H1 (cell line): ENCODE measurements around the gene RSPO3. TPM values are rescaled to one million over a fixed set of nuclear protein-coding genes. Genes with fewer than 3 reads are reported as not detected.

Experiments used
- CTCF ChIA-PET: fragments of 300-600 bp; sonication (Branson Sonifier 250); formaldehyde crosslinking; loops from one replicate; lab custom pipeline; 2021; ENCODE audit not compliant: partially characterized antibody; lab: Charles Lee
- POLR2A ChIA-PET: fragments of 300-600 bp; sonication (Branson Sonifier 250); formaldehyde crosslinking; loops from one replicate; lab custom pipeline; 2021; ENCODE audit warnings: inconsistent platforms; ENCODE audit not compliant: partially characterized antibody; lab: Charles Lee
- DNase-seq, 2 experiments: peaks; one replicate each; pipeline versions ENCODE4 v3.0.0 to v3.0.0-alpha.2; 2010 to 2022; ENCODE audit warnings: low spot score in 2 of 2, low read depth in 1 of 2, mixed read lengths in 1 of 2
- FAIRE-seq: peaks from 2 replicates; lab custom pipeline; 2011; peaks lifted over from hg19 to GRCh38; lab: Jason Lieb, UNC
- H2AFZ ChIP-seq: 2 replicates; pipeline ENCODE4 v1.8.1; 2012; ENCODE audit warnings: low read length, inconsistent platforms
- H2AK5ac ChIP-seq: 2 replicates; pipeline ENCODE4 v1.6.1; 2013; ENCODE audit warnings: low read depth, low read length
- H2BK120ac ChIP-seq: replicated peaks from 2 replicates; pipeline ENCODE3; 2013; ENCODE audit warnings: low read depth, low read length, inconsistent platforms
- H2BK12ac ChIP-seq: 2 replicates; pipeline ENCODE4 v1.6.1; 2013; ENCODE audit warnings: low read depth, low read length
- H2BK15ac ChIP-seq: 2 replicates; pipeline ENCODE4 v1.6.1; 2013; ENCODE audit warnings: low read length
- H2BK20ac ChIP-seq: 2 replicates; pipeline ENCODE4 v1.6.1; 2013; ENCODE audit warnings: low read length
- H2BK5ac ChIP-seq: 2 replicates; pipeline ENCODE4 v1.6.1; 2013; ENCODE audit warnings: low read depth, low read length
- H3K14ac ChIP-seq: 2 replicates; pipeline ENCODE4 v1.6.1; 2013; ENCODE audit warnings: inconsistent platforms; ENCODE audit not compliant: insufficient read length
- H3K18ac ChIP-seq: 2 replicates; pipeline ENCODE4 v1.6.1; 2013; ENCODE audit warnings: low read length; ENCODE audit errors: extremely low read depth
- H3K23ac ChIP-seq: 2 replicates; pipeline ENCODE4 v1.6.1; 2013; ENCODE audit warnings: inconsistent platforms; ENCODE audit not compliant: insufficient read length
- H3K23me2 ChIP-seq: 2 replicates; pipeline ENCODE4 v1.6.1; 2013; ENCODE audit warnings: low read depth, low read length
- H3K27ac ChIP-seq: 2 replicates; pipeline ENCODE4 v1.6.1; 2011; ENCODE audit warnings: low read depth, low read length, inconsistent platforms
- H3K27me3 ChIP-seq, 4 experiments: replicated peaks in 1 of 4; 1 replicate in 1 of 4; 2 replicates in 3 of 4; pipeline versions ENCODE4 v1.6.1 to v1.8.1; 2011 to 2013; ENCODE audit warnings: low read length in 3 of 4, mild to moderate bottlenecking in 3 of 4, inconsistent platforms in 2 of 4, mixed read lengths in 2 of 4, moderate library complexity in 1 of 4; ENCODE audit not compliant: control insufficient read depth in 3 of 4, insufficient read depth in 3 of 4; ENCODE audit errors: extremely low read depth in 1 of 4
- H3K36me3 ChIP-seq, 4 experiments: 2 replicates each; pipeline versions ENCODE4 v1.6.1 to v1.8.1; 2011 to 2013; ENCODE audit warnings: mild to moderate bottlenecking in 4 of 4, low read length in 3 of 4, moderate library complexity in 2 of 4, control low read depth in 1 of 4, inconsistent platforms in 1 of 4; ENCODE audit not compliant: insufficient read depth in 4 of 4, control insufficient read depth in 2 of 4
- H3K4ac ChIP-seq: replicated peaks from 2 replicates; pipeline ENCODE3; 2013; ENCODE audit warnings: low read length, low read depth, mixed read lengths, inconsistent platforms; ENCODE audit not compliant: insufficient read length
- H3K4me1 ChIP-seq, 4 experiments: replicated peaks in 1 of 4; 1 replicate in 1 of 4; 2 replicates in 3 of 4; pipeline versions ENCODE4 v1.6.1 to v1.8.1; 2011 to 2013; ENCODE audit warnings: low read length in 3 of 4, inconsistent platforms in 2 of 4, mixed read lengths in 1 of 4; ENCODE audit not compliant: insufficient read depth in 4 of 4, control insufficient read depth in 3 of 4
- H3K4me2 ChIP-seq, 2 experiments: 2 replicates each; pipeline versions ENCODE4 v1.6.1 to v1.8.1; 2011 to 2013; ENCODE audit warnings: low read depth in 2 of 2, low read length in 2 of 2, control low read depth in 1 of 2, inconsistent platforms in 1 of 2, mild to moderate bottlenecking in 1 of 2; ENCODE audit not compliant: insufficient read depth in 1 of 2
- H3K4me3 ChIP-seq, 4 experiments: fragments of 200-600, 300-600 bp in 1 of 4; sonication (generic), shearing (Covaris generic), sonication (Bioruptor Twin) in 1 of 4; 2 replicates each; pipeline versions ENCODE4 v1.5.1 to v1.8.1; 2011 to 2016; ENCODE audit warnings: low read length in 4 of 4, low read depth in 3 of 4, control low read depth in 2 of 4, inconsistent platforms in 2 of 4, mild to moderate bottlenecking in 2 of 4, mixed read lengths in 1 of 4, moderate library complexity in 1 of 4; ENCODE audit not compliant: insufficient read depth in 2 of 4; ENCODE audit errors: extremely low read depth in 1 of 4
- H3K56ac ChIP-seq: replicated peaks from 2 replicates; pipeline ENCODE3; 2013; ENCODE audit warnings: low read depth, mild to moderate bottlenecking, mixed read lengths, low read length, inconsistent platforms; ENCODE audit not compliant: insufficient read length
- H3K79me1 ChIP-seq: 2 replicates; pipeline ENCODE4 v1.6.1; 2013; ENCODE audit warnings: low read depth, low read length, control low read depth
- H3K79me2 ChIP-seq, 2 experiments: 2 replicates each; pipeline versions ENCODE4 v1.6.1 to v1.8.1; 2012 to 2013; ENCODE audit warnings: low read length in 2 of 2, mild to moderate bottlenecking in 2 of 2, inconsistent platforms in 1 of 2; ENCODE audit not compliant: insufficient read depth in 2 of 2, control insufficient read depth in 1 of 2
- H3K9ac ChIP-seq, 4 experiments: replicated peaks in 1 of 4; 1 replicate in 1 of 4; 2 replicates in 3 of 4; pipeline versions ENCODE4 v1.6.1 to v1.8.1; 2011 to 2013; ENCODE audit warnings: low read depth in 3 of 4, low read length in 3 of 4, control low read depth in 2 of 4, mild to moderate bottlenecking in 2 of 4, moderate library complexity in 2 of 4, inconsistent platforms in 1 of 4; ENCODE audit errors: extremely low read depth in 1 of 4
- H3K9me3 ChIP-seq, 2 experiments: 2 replicates each; pipeline versions ENCODE4 v1.6.1 to v1.8.1; 2012 to 2013; ENCODE audit warnings: mild to moderate bottlenecking in 2 of 2, moderate library complexity in 2 of 2, control low read depth in 1 of 2, inconsistent platforms in 1 of 2, low read depth in 1 of 2, low read length in 1 of 2, mixed read lengths in 1 of 2; ENCODE audit not compliant: insufficient read depth in 2 of 2
- H4K20me1 ChIP-seq, 2 experiments: replicated peaks in 1 of 2; 2 replicates each; pipeline versions ENCODE3 to v1.8.1; 2011 to 2013; ENCODE audit warnings: inconsistent platforms in 2 of 2, low read length in 2 of 2, mild to moderate bottlenecking in 1 of 2; ENCODE audit not compliant: insufficient read depth in 2 of 2, control insufficient read depth in 1 of 2
- H4K5ac ChIP-seq: 2 replicates; pipeline ENCODE4 v1.6.1; 2013; ENCODE audit warnings: low read length, low read depth, mixed read lengths, inconsistent platforms; ENCODE audit not compliant: insufficient read length
- H4K8ac ChIP-seq: 2 replicates; pipeline ENCODE4 v1.8.0; 2013; ENCODE audit warnings: mild to moderate bottlenecking, moderate library complexity, low read length, inconsistent platforms; ENCODE audit not compliant: insufficient read depth; ENCODE audit errors: extremely low read depth
- H4K91ac ChIP-seq: replicated peaks from 2 replicates; pipeline ENCODE3; 2013; ENCODE audit warnings: low read length, mixed read lengths, inconsistent platforms; ENCODE audit not compliant: insufficient read length
- CHD1 ChIP-seq: IDR thresholded peaks from 2 replicates; pipeline ENCODE4 v1.6.1; 2012; ENCODE audit warnings: low read depth, low read length, improper control_type of control experiment
- FOSL1 ChIP-seq: IDR thresholded peaks from 2 replicates; pipeline ENCODE4 v1.6.1; 2011; ENCODE audit warnings: mild to moderate bottlenecking, low read depth, low read length, moderate library complexity; ENCODE audit not compliant: insufficient read depth
- GTF2F1 ChIP-seq: IDR thresholded peaks from 2 replicates; pipeline ENCODE4 v1.6.1; 2012; ENCODE audit warnings: low read depth, low read length, improper control_type of control experiment, borderline replicate concordance
- KDM4A ChIP-seq: IDR thresholded peaks from one replicate; pipeline ENCODE4 v1.7.1; 2012; ENCODE audit warnings: low read depth, mild to moderate bottlenecking, moderate library complexity, low read length, inconsistent platforms; ENCODE audit not compliant: severe bottlenecking
- NANOG ChIP-seq: IDR thresholded peaks from 2 replicates; pipeline ENCODE4 v1.6.1; 2011; ENCODE audit warnings: low read length, low read depth, mild to moderate bottlenecking, inconsistent platforms; ENCODE audit not compliant: insufficient read depth, poor library complexity, severe bottlenecking
- POU5F1 ChIP-seq: IDR thresholded peaks from 2 replicates; pipeline ENCODE4 v1.6.1; 2011; ENCODE audit warnings: low read depth, mild to moderate bottlenecking, low read length, moderate library complexity
- TAF1 ChIP-seq: IDR thresholded peaks from 2 replicates; pipeline ENCODE4 v1.6.1; 2011; ENCODE audit warnings: mild to moderate bottlenecking, low read depth, low read length
- WGBS, 2 experiments: shearing (Covaris generic) in 1 of 2; methylation state at CpG; one replicate each; pipeline versions ENCODE4 v1.1.6 to v1.1.7; 2013 to 2015; ENCODE audit warnings: low lambda C conversion rate in 2 of 2, mixed read lengths in 2 of 2, inconsistent platforms in 1 of 2, low coverage in 1 of 2, missing lambda C conversion rate in 1 of 2; ENCODE audit not compliant: insufficient replicate concordance in 2 of 2, insufficient coverage in 1 of 2, insufficient read length in 1 of 2; ENCODE audit errors: extremely low coverage in 1 of 2, missing lambda C conversion rate in 1 of 2; 5-methylcytosine and 5-hydroxymethylcytosine counted together
- polyA plus RNA-seq, 7 experiments: library from polyadenylated mRNA; depleted of rRNA in 3 of 7; stranded (reverse) in 5 of 7; unstranded in 2 of 7; fragments of >200 nt in 5 of 7; fragments of 200-250 nt in 2 of 7; gene quantifications; 1 replicate in 5 of 7; 2 replicates in 1 of 7; 4 replicates in 1 of 7; pipeline versions ENCODE4 v1.2.1 to v1.2.3, GENCODE V29; 2011 to 2013; ENCODE audit warnings: missing spikeins in 2 of 7, mixed read lengths in 2 of 7
- total RNA-seq: library from RNA; stranded (reverse); fragmentation: NEBNext Ultra II Directional; extraction: Animal tissue kit (Norgen Biotek cat#: 25700); gene quantifications from 2 replicates; pipeline ENCODE4 v1.2.1, GENCODE V29; 2021

The RSPO3 gene
- total and polyA plus RNA-seq, 2 of the 8 experiments (the other 6 are each of a cell fraction or from before 2014, with no cell fraction given): not detected

DNA sequence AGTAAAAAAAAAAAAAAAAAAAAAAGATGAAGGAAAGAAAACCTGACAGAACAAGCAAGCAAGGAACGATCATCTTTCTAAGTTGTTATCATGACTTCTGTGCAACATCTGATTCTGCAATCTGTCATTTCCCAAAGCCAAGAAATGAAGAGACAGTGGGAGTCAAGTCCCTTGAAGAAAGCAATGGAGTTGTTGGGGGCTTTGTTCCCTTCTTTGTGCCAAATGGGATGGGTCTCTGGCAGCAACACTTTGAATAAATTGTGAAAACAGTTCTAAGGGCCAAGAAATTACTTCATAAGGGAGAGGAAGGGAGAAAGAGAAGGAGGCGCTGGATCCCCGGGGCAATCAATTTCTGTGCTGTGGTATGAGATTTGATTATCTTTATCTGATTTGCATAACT is 33.3 kb upstream of the RSPO3 start:
- Histone ChIP-seq H3K79me2 (no peaks in the 10 kb centered on the region), H3K27me3 (no peaks in the 10 kb centered on the region), H4K20me1 (no peaks in the 10 kb centered on the region), H3K9me3 (no peaks in the 10 kb centered on the region), H2BK12ac (no peak overlapping the region), H3K14ac (no peak overlapping the region), H2AFZ (no peak overlapping the region), H2BK120ac (no peak overlapping the region), H2AK5ac (no peak overlapping the region), H4K91ac (no peak overlapping the region), H2BK5ac (no peak overlapping the region), H4K5ac (no peak overlapping the region), H3K36me3 (no peaks in the 10 kb centered on the region), H3K79me1 (no peaks in the 10 kb centered on the region), H3K56ac (no peak overlapping the region), H3K4me2 (no peak overlapping the region), H3K4ac (no peak overlapping the region), H3K4me1 (peaks cover 0 to 3% (median 2%) of the 10 kb centered on the region in 4 experiments; a peak in 2 of 7 replicates), H3K23me2 (no peaks in the 10 kb centered on the region), H3K9ac (no peak overlapping the region), H3K4me3 (no peak overlapping the region), H2BK15ac (no peak overlapping the region), H3K27ac (no peak overlapping the region), H3K18ac (no peak overlapping the region), H4K8ac (no peak overlapping the region), H2BK20ac (no peak overlapping the region), H3K23ac (no peak overlapping the region)
- 83% methylated on average over 3 of the region's 3 CpGs; no CpG with 5 or more reads in 1 of the 2 experiments for WGBS, 2 experiments
- FAIRE-seq (no peak), DNase-seq (no peak)
- ChIA-PET POLR2A (no interaction called here), CTCF (interaction anchor here (0.9 to 1.2 kb wide), 2 partner anchors 15 to 103 kb away, joined by 3 to 4 read pairs; no protein-coding TSS in a partner anchor)
- TF ChIP-seq CHD1 (no peak), POU5F1 (no peak), GTF2F1 (no peak), TAF1 (no peak), FOSL1 (no peak), KDM4A (no peak), NANOG (no peak)
